ENCODE results near the gene PALM. TPM values are rescaled to one million over a fixed set of nuclear protein-coding genes. Genes with fewer than 3 reads are reported as not detected.
"Not testable (repeated sequence)": the region's sequence is repeated elsewhere in the genome, so short reads cannot be mapped to it uniquely, and the experiment has no call there.

The PALM gene
- polyA plus RNA-seq, 4 donors = 12.4 to 37.6 (median 25.3) TPM

- Histone ChIP-seq H3K27ac (ENCODE audit: low read depth in 1 of 3, low read length in 2 of 3) (no peak overlapping the region), H3K36me3 (ENCODE audit: control insufficient read depth in 3 of 3, insufficient read depth in 2 of 3, low read depth in 1 of 3, low read length in 3 of 3) (no peaks in the 10 kb centered on the region), H3K27me3 (ENCODE audit: control insufficient read depth in 3 of 3, insufficient read depth in 3 of 3, low read length in 3 of 3) (peaks cover 0 to 8% (median 0%) of the 10 kb centered on the region in 3 donors), H3K4me1 (ENCODE audit: control insufficient read depth in 3 of 3, insufficient read depth in 2 of 3, low read depth in 1 of 3, low read length in 2 of 3) (no peaks in the 10 kb centered on the region), H3K9me3 (ENCODE audit: control insufficient read depth in 2 of 2, insufficient read depth in 1 of 2, low read depth in 1 of 2, low read length in 1 of 2) (peaks cover 0 to 2% of the 10 kb centered on the region in 2 donors), H3K4me3 (ENCODE audit: low read depth in 1 of 3, low read length in 3 of 3) (no peak overlapping the region)
- DNase-seq = no peak
- no peak for FAIRE-seq
- WGBS, 3 donors = 72 to 75% (median 73%) methylated on average over 16 to 18 of the region's 18 CpGs
These were observed 18.5 kb upstream of the PALM start for GRCh38 chr19:690203-690602.

GRCh38 chr19:694481-695351 is 14.0 kb upstream of the PALM start:
- no peaks in the 10 kb centered on the region for H3K36me3 ChIP-seq (ENCODE audit: control insufficient read depth in 3 of 3, insufficient read depth in 2 of 3, low read depth in 1 of 3, low read length in 3 of 3)
- DNase-seq = no peak
- H3K4me1 ChIP-seq (ENCODE audit: control insufficient read depth in 3 of 3, insufficient read depth in 2 of 3, low read depth in 1 of 3, low read length in 2 of 3) = no peaks in the 10 kb centered on the region
- no peak overlapping the region for H3K27ac ChIP-seq (ENCODE audit: low read depth in 1 of 3, low read length in 2 of 3)
- no peaks in the 10 kb centered on the region for H3K9me3 ChIP-seq (ENCODE audit: control insufficient read depth in 2 of 2, insufficient read depth in 1 of 2, low read depth in 1 of 2, low read length in 1 of 2)
- FAIRE-seq = no peak
- peaks cover 0 to 16% (median 3%) of the 10 kb centered on the region in 3 donors for H3K27me3 ChIP-seq (ENCODE audit: control insufficient read depth in 3 of 3, insufficient read depth in 3 of 3, low read length in 3 of 3)
- 41 to 51% (median 49%) methylated on average over 32 to 41 of the region's 41 CpGs for WGBS, 3 donors
- no peak overlapping the region for H3K4me3 ChIP-seq (ENCODE audit: low read depth in 1 of 3, low read length in 3 of 3)

- Histone ChIP-seq H3K9me3 (ENCODE audit: control insufficient read depth in 2 of 2, insufficient read depth in 1 of 2, low read depth in 1 of 2, low read length in 1 of 2) (no peaks in the 10 kb centered on the region), H3K27ac (ENCODE audit: low read depth in 1 of 3, low read length in 2 of 3) (no peak within 1 kb of the TSS), H3K27me3 (ENCODE audit: control insufficient read depth in 3 of 3, insufficient read depth in 3 of 3, low read length in 3 of 3) (peaks cover 0 to 16% (median 3%) of the 10 kb centered on the region in 3 donors), H3K4me1 (ENCODE audit: control insufficient read depth in 3 of 3, insufficient read depth in 2 of 3, low read depth in 1 of 3, low read length in 2 of 3) (no peaks in the 10 kb centered on the region), H3K36me3 (ENCODE audit: control insufficient read depth in 3 of 3, insufficient read depth in 2 of 3, low read depth in 1 of 3, low read length in 3 of 3) (no peaks in the 10 kb centered on the region), H3K4me3 (ENCODE audit: low read depth in 1 of 3, low read length in 3 of 3) (no peak within 1 kb of the TSS)
- FAIRE-seq = no peak
- DNase-seq = no peak
- 54 to 60% (median 55%) methylated on average over 31 of the region's 31 CpGs for WGBS, 3 donors
These were observed 13.3 kb upstream of the PALM start, which contains the start of gene PRSS57 for GRCh38 chr19:695352-695949. TSS of gene PRSS57 (minus strand) at chr19:695452. CDS start at chr19:695430, 22 bp downstream.

- not testable (repeated sequence) for DNase-seq; H3K4me1 ChIP-seq (ENCODE audit: control insufficient read depth in 3 of 3, insufficient read depth in 2 of 3, low read depth in 1 of 3, low read length in 2 of 3); H3K27ac ChIP-seq (ENCODE audit: low read depth in 1 of 3, low read length in 2 of 3); H3K4me3 ChIP-seq (ENCODE audit: low read depth in 1 of 3, low read length in 3 of 3); H3K9me3 ChIP-seq (ENCODE audit: control insufficient read depth in 2 of 2, insufficient read depth in 1 of 2, low read depth in 1 of 2, low read length in 1 of 2); FAIRE-seq; H3K36me3 ChIP-seq (ENCODE audit: control insufficient read depth in 3 of 3, insufficient read depth in 2 of 3, low read depth in 1 of 3, low read length in 3 of 3)
- peaks cover 0 to 16% (median 3%) of the 10 kb centered on the region in 3 donors for H3K27me3 ChIP-seq (ENCODE audit: control insufficient read depth in 3 of 3, insufficient read depth in 3 of 3, low read length in 3 of 3)
- 89 to 92% (median 92%) methylated on average over 15 of the region's 15 CpGs for WGBS, 3 donors
These were observed 10.2 kb upstream of the PALM start for GRCh38 chr19:698529-698928.

GRCh38 chr19:699885-700284 is 8.8 kb upstream of the PALM start:
- H3K27ac ChIP-seq (ENCODE audit: low read depth in 1 of 3, low read length in 2 of 3); H3K9me3 ChIP-seq (ENCODE audit: control insufficient read depth in 2 of 2, insufficient read depth in 1 of 2, low read depth in 1 of 2, low read length in 1 of 2); DNase-seq; H3K36me3 ChIP-seq (ENCODE audit: control insufficient read depth in 3 of 3, insufficient read depth in 2 of 3, low read depth in 1 of 3, low read length in 3 of 3); H3K4me3 ChIP-seq (ENCODE audit: low read depth in 1 of 3, low read length in 3 of 3); FAIRE-seq; H3K4me1 ChIP-seq (ENCODE audit: control insufficient read depth in 3 of 3, insufficient read depth in 2 of 3, low read depth in 1 of 3, low read length in 2 of 3): not testable (repeated sequence)
- 63 to 71% (median 70%) methylated on average over 8 to 14 of the region's 14 CpGs for WGBS, 3 donors
- H3K27me3 ChIP-seq (ENCODE audit: control insufficient read depth in 3 of 3, insufficient read depth in 3 of 3, low read length in 3 of 3) = peaks cover 0 to 12% (median 3%) of the 10 kb centered on the region in 3 donors

GRCh38 chr19:702847-703246 is 5.9 kb upstream of the PALM start:
- H3K4me3 ChIP-seq (ENCODE audit: low read depth in 1 of 3, low read length in 3 of 3) = peak overlapping the region in 1 of 3 donors; percentile 62
- H3K9me3 ChIP-seq (ENCODE audit: control insufficient read depth in 2 of 2, insufficient read depth in 1 of 2, low read depth in 1 of 2, low read length in 1 of 2); H3K27me3 ChIP-seq (ENCODE audit: control insufficient read depth in 3 of 3, insufficient read depth in 3 of 3, low read length in 3 of 3); H3K36me3 ChIP-seq (ENCODE audit: control insufficient read depth in 3 of 3, insufficient read depth in 2 of 3, low read depth in 1 of 3, low read length in 3 of 3); H3K4me1 ChIP-seq (ENCODE audit: control insufficient read depth in 3 of 3, insufficient read depth in 2 of 3, low read depth in 1 of 3, low read length in 2 of 3); DNase-seq; H3K27ac ChIP-seq (ENCODE audit: low read depth in 1 of 3, low read length in 2 of 3); FAIRE-seq: not testable (repeated sequence)
- 67 to 80% (median 73%) methylated on average over 6 of the region's 6 CpGs for WGBS, 3 donors

- H3K27me3 ChIP-seq (ENCODE audit: control insufficient read depth in 3 of 3, insufficient read depth in 3 of 3, low read length in 3 of 3) = peaks cover 0 to 5% (median 5%) of the 10 kb centered on the region in 3 donors
- peak overlapping the region in 1 of 3 donors; percentile 62 for H3K4me3 ChIP-seq (ENCODE audit: low read depth in 1 of 3, low read length in 3 of 3)
- no peaks in the 10 kb centered on the region for H3K36me3 ChIP-seq (ENCODE audit: control insufficient read depth in 3 of 3, insufficient read depth in 2 of 3, low read depth in 1 of 3, low read length in 3 of 3)
- FAIRE-seq = no peak
- DNase-seq = no peak
- H3K27ac ChIP-seq (ENCODE audit: low read depth in 1 of 3, low read length in 2 of 3) = peak overlapping the region in 2 of 3 donors; percentile 30 to 63
- peaks cover 0 to 11% of the 10 kb centered on the region in 2 donors for H3K9me3 ChIP-seq (ENCODE audit: control insufficient read depth in 2 of 2, insufficient read depth in 1 of 2, low read depth in 1 of 2, low read length in 1 of 2)
- 23 to 38% (median 31%) methylated on average over 4 of the region's 4 CpGs for WGBS, 3 donors
- H3K4me1 ChIP-seq (ENCODE audit: control insufficient read depth in 3 of 3, insufficient read depth in 2 of 3, low read depth in 1 of 3, low read length in 2 of 3) = peaks cover 0 to 11% (median 0%) of the 10 kb centered on the region in 3 donors
These were observed 5.4 kb upstream of the PALM start for GRCh38 chr19:703329-703650.

GRCh38 chr19:703651-704446 is 4.9 kb upstream of the PALM start:
- Histone ChIP-seq H3K27ac (ENCODE audit: low read depth in 1 of 3, low read length in 2 of 3) (peak overlapping the region in 2 of 3 donors; percentile 30 to 63), H3K4me3 (ENCODE audit: low read depth in 1 of 3, low read length in 3 of 3) (peak overlapping the region in 1 of 3 donors; percentile 62), H3K9me3 (ENCODE audit: control insufficient read depth in 2 of 2, insufficient read depth in 1 of 2, low read depth in 1 of 2, low read length in 1 of 2) (peaks cover 0 to 11% of the 10 kb centered on the region in 2 donors), H3K36me3 (ENCODE audit: control insufficient read depth in 3 of 3, insufficient read depth in 2 of 3, low read depth in 1 of 3, low read length in 3 of 3) (no peaks in the 10 kb centered on the region), H3K27me3 (ENCODE audit: control insufficient read depth in 3 of 3, insufficient read depth in 3 of 3, low read length in 3 of 3) (peaks cover 0 to 6% (median 5%) of the 10 kb centered on the region in 3 donors), H3K4me1 (ENCODE audit: control insufficient read depth in 3 of 3, insufficient read depth in 2 of 3, low read depth in 1 of 3, low read length in 2 of 3) (peaks cover 0 to 13% (median 0%) of the 10 kb centered on the region in 3 donors)
- 5 to 6% (median 6%) methylated on average over 27 to 50 of the region's 50 CpGs for WGBS, 3 donors
- DNase-seq (peak; percentile 84 to 90), FAIRE-seq (no peak)
